NB4 (cell line): ENCODE data around the gene PSMD3.

ENCODE experiments used
- CTCF ChIP-seq: IDR thresholded peaks from one replicate; pipeline ENCODE4 v1.5.1; 2012; ENCODE audit warnings: low read depth, low read length
- TF ChIP-seq, protein P1 (sequence below): IDR thresholded peaks from 2 replicates; pipeline ENCODE4 v1.6.1; 2011; ENCODE audit warnings: low read depth, low read length

DNA sequence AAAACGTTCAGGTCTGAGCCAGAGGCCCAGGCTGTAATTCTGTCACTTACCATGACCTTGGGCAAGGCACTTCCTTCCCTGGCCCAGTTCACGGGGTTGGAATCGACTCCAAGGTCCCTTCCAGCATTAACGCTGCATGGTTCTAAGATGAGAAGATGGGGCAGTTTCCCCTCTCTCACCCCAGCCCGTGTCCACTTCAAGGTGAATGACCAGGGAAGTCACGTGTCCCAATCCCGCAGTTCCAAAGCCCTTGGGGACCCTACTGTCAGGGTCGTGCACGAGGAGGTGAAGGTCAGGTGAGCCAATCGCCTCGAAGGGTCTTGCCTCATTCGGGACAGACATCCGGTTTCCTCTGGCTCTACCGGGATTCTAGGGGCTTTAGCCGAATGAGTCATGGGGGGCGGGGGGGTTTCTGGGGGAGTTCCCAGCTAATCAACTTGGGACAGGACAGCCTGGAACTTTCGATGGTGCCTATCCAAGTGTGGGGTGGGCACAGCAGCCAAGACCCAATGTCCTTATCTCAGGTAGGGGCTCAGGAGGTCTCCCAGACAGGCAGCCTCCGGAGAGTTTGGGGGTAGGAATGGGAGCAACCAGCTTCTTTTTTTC lies 33.9 kb downstream of the PSMD3 start:
- no peak for TF ChIP-seq CTCF
- TF ChIP-seq, protein P1, sequence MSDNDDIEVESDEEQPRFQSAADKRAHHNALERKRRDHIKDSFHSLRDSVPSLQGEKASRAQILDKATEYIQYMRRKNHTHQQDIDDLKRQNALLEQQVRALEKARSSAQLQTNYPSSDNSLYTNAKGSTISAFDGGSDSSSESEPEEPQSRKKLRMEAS: no peak
